Testis (tissue), 3 donors: ENCODE results near the gene TMEM101. TPM values are rescaled to one million over a fixed set of nuclear protein-coding genes. Genes with fewer than 3 reads are reported as not detected.
A peak's percentile ranks its signal among the peaks of the same experiment; 100 is the strongest.

Experiments used
- DNase-seq: peaks from one replicate; pipeline ENCODE4 v3.0.0-alpha.2; 2019
- H3K27ac ChIP-seq, 2 donors: fragments of 200-600 bp; sonication (generic); one replicate each; pipeline ENCODE4 v1.5.1; 2019
- H3K27me3 ChIP-seq: fragments of 200-600 bp; sonication (generic); one replicate; pipeline ENCODE4 v1.5.1; 2019
- H3K36me3 ChIP-seq: fragments of 200-600 bp; sonication (generic); one replicate; pipeline ENCODE4 v1.5.1; 2017; ENCODE audit warnings: low read depth; ENCODE audit errors: missing control alignments
- H3K4me1 ChIP-seq: fragments of 200-600 bp; sonication (generic); one replicate; pipeline ENCODE4 v1.5.1; 2019
- H3K4me3 ChIP-seq, 2 donors: fragments of 200-600 bp; sonication (generic); one replicate each; pipeline ENCODE4 v1.5.1; 2017 to 2019
- H3K9me3 ChIP-seq: fragments of 200-600 bp; sonication (generic); one replicate; pipeline ENCODE4 v1.5.1; 2017
- CTCF ChIP-seq, 3 experiments: fragments of 450-650 bp in 2 of 3; fragments of 200-600 bp in 1 of 3; sonication (generic) in 1 of 3; IDR thresholded peaks; one replicate each; pipeline ENCODE4 v1.5.1; 2016 to 2019; ENCODE audit warnings: antibody characterized with exemption in 3 of 3, mild to moderate bottlenecking in 2 of 3, moderate library complexity in 1 of 3
- POLR2A ChIP-seq: fragments of 450-650 bp; IDR thresholded peaks from one replicate; pipeline ENCODE4 v1.6.1; 2017; ENCODE audit warnings: antibody characterized with exemption, mild to moderate bottlenecking, moderate library complexity
- WGBS, 2 donors: methylation state at CpG; one replicate each; pipeline ENCODE4 v1.1.5; 2018; 5-methylcytosine and 5-hydroxymethylcytosine counted together
- intact Hi-C: fragments of 100-400 bp; cut with DNase I; formaldehyde crosslinking; loops from one replicate; pipeline ENCODE4 v1.15.1; 2023; ENCODE audit warnings: low total_unique reads
- polyA plus RNA-seq: library from polyadenylated mRNA; stranded (reverse); fragments of 350-450 nt; fragmentation: Illumina TruSeq; extraction: RNeasy Lipid Tissue Mini Kit (QIAGEN cat#74804); gene quantifications from one replicate; pipeline ENCODE4 v1.2.3, GENCODE V29; 2014; ENCODE audit warnings: low read depth, low replicate concordance; ENCODE audit not compliant: insufficient read depth
- total RNA-seq, 2 donors: library from RNA; depleted of rRNA; stranded (reverse); fragments of >200 nt; gene quantifications; one replicate each; pipeline ENCODE4 v1.2.3, GENCODE V29; 2016

Gene TMEM101
- total and polyA plus RNA-seq, 3 donors from 2014 or later: 38.4 to 63.3 (median 51.1) TPM

DNA sequence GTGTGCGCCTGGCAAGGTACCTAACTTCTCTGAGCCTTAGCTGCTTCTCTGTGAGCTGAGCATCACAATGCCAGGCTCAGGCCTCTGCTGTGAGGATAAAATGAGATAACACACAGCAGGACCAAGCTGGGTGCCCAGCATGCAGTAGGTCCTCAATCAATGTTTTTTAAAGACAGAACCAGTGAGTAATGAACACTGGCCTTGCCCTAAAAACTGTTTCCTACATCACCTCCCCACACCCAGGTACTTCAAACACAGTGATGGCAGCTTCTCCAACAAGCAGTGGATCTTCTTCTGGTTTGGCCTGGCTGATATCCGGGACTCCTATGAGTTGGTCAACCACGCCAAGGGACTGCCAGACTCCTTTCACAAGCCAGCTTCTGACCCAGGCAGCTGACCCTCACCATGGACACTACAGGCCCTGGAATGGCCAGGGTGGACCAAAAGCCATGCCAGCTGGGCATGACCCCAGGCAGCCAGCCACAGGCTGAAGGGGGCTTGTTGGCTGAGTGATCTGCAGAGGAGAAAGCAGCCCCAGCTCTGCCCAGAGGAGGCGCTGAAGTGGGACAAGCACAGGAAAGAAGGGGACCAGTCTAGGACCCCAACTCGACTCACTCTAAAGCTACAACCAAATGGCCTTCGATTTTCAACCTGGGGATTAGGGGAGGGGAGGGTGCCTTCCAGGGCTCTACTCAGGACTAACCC is 6.4 kb downstream of the TMEM101 start:
- Histone ChIP-seq H3K9me3 (no peaks in the 10 kb centered on the region), H3K4me3 (no peak overlapping the region), H3K36me3 (no peaks in the 10 kb centered on the region), H3K27me3 (no peaks in the 10 kb centered on the region), H3K4me1 (peaks cover 31% of the 10 kb centered on the region), H3K27ac (no peak overlapping the region)
- TF ChIP-seq POLR2A (no peak), CTCF (IDR thresholded peaks at IDR 0.05) (no peak)
- no peak for DNase-seq
- intact Hi-C loops: no loop called here
- 61 to 69% methylated on average over 6 of the region's 6 CpGs for WGBS, 2 donors

- peaks cover 31% of the 10 kb centered on the region for H3K4me1 ChIP-seq
- H3K27ac ChIP-seq: no peak overlapping the region
- no peaks in the 10 kb centered on the region for H3K36me3 ChIP-seq
- no peaks in the 10 kb centered on the region for H3K27me3 ChIP-seq
- no peak for DNase-seq
- 5 to 27% methylated on average over 7 to 37 of the region's 37 CpGs for WGBS, 2 donors
- TF ChIP-seq POLR2A: no peak
- intact Hi-C loops: no loop called here
- H3K9me3 ChIP-seq: no peaks in the 10 kb centered on the region
- H3K4me3 ChIP-seq: peak overlapping the region; percentile 55 to 68
Measured at GRCh38 chr17:44007346-44008204, 7.2 kb downstream of the TMEM101 start.

DNA sequence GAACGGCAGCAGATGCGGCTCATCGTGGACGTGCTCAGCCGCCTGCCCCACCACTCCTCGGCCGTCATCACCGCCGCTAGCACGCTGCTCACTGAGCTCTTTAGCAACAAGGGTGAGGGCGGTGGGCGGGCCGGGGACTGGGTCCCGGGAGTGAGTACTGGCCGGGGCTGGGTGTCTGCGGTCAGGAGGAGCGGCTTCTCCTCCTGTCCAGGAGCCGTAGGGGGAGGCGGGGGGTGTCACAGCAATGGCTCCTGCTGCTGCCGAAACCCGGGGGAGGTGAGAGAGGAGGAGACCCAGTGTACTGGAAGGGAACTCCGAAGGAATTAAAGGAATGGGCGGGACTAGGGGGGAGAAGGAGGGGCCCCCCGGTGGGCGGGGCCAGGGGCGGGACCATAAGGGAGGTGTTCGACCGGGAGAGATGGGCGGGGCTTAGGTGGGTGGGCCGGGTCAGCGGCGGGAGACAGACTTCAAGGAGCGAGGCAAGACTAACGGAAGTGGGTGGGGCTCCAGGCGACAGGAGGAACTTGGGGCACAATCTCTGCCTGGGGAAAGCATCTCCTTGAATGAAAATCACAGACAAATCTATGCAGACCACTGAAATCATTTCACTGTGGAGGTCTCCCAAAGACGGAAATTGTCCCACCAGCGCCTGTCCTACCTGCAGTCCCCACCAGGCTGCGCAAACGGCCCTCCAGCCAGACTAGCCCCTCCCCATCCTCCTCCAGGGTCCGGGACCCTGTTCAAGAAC is 8.0 kb downstream of the TMEM101 start:
- 0 to 2% methylated on average over 18 to 40 of the region's 40 CpGs for WGBS, 2 donors
- Histone ChIP-seq H3K9me3 (no peaks in the 10 kb centered on the region), H3K27me3 (no peaks in the 10 kb centered on the region), H3K27ac (no peak overlapping the region), H3K4me1 (peaks cover 31% of the 10 kb centered on the region), H3K4me3 (peak overlapping the region; percentile 55 to 68), H3K36me3 (no peaks in the 10 kb centered on the region)
- TF ChIP-seq POLR2A (no peak), CTCF (IDR thresholded peaks at IDR 0.05) (peak; percentile 44 to 61 (median 50))
- DNase-seq: peak; percentile 99
- intact Hi-C loops: no loop called here

GRCh38 chr17:44006272-44006597 is 8.5 kb downstream of the TMEM101 start:
- Histone ChIP-seq H3K27ac (no peak overlapping the region), H3K36me3 (no peaks in the 10 kb centered on the region), H3K4me1 (peaks cover 31% of the 10 kb centered on the region), H3K27me3 (no peaks in the 10 kb centered on the region), H3K9me3 (no peaks in the 10 kb centered on the region), H3K4me3 (peak overlapping the region; percentile 55 to 68)
- TF ChIP-seq POLR2A: no peak
- no peak for TF ChIP-seq CTCF (IDR thresholded peaks at IDR 0.05)
- 0 to 3% methylated on average over 10 to 21 of the region's 21 CpGs for WGBS, 2 donors
- no peak for DNase-seq
- intact Hi-C loops: no loop called here
